ENCODE measurements around the gene FKBP1B. TPM values are rescaled to one million over a fixed set of nuclear protein-coding genes. Genes with fewer than 3 reads are reported as not detected.
"Not testable (repeated sequence)": the region's sequence is repeated elsewhere in the genome, so short reads cannot be mapped to it uniquely, and the experiment has no call there.

The FKBP1B gene
- total RNA-seq (ENCODE audit: insufficient read depth, low replicate concordance), result not detected

DNA sequence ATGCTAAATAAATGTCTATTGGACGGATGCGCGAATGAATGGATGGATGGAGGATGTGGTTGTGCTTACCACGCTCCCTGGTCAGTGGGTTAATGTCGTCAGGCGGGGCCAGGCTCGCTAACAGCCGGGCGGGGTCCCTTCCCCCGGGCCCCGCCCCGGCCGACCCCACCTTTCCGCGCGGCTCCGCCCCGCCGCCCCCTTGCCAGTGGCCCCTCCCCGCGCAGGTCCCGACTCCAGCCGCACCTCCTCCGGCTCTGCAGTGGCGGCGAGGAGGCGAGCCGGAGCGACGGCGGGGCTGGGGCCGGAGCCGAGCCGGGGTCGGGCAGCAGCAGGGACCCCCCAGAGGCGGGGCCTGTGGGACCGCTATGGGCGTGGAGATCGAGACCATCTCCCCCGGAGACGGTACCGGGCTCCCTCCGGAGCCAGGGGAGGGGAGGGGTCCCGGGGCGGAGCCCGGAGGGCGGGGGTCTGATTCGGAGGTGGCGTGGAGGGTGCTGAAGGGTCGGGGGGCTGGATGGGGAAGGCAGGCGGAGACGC is at the start of gene FKBP1B:
Gene FKBP1B, plus strand, starts transcription at position 257 of the 537 bp plus-strand sequence. Its CDS starts 109 bp downstream, at position 366.
- peak; percentile 34 for DNase-seq (ENCODE audit: low spot score)

GRCh38 chr2:24007693-24008092 is 41.8 kb upstream of the FKBP1B start:
- DNase-seq (ENCODE audit: low spot score), result no peak

DNA sequence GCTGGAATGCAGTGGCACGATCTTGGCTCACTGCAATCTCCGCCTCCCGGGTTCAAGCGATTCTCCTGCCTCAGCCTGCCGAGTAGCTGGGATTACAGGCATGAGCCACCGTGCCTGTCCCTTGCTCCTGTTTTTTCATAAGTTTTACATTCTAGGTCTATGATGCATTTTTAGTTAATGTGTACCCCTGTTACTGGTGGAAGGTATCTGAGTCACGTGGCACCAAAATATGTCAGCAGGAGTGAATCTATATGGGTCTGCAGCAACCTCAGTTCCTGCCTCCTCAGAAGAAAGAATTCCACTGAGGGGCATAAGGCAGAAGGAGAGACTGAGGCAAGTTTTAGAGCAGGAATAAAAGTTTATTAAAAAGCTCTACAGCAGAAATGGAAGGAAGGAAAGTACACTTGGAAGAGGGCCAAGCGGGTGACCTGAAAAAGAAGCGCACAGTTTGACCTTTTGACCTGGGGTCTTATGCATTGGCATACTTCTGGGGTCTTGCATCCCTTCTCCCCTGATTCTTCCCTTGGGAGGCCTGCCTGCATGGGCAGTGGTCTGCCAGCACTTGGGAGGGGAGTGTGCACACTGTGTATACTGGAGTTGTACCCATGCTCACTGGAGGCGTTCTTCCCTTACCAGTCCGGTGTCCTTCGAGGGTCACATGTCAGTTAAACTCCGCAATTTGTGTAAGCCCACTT is 40.7 kb upstream of the FKBP1B start:
- no peak for DNase-seq (ENCODE audit: low spot score)

- DNase-seq (ENCODE audit: low spot score), result no peak
Measured at GRCh38 chr2:24009367-24009679, 40.2 kb upstream of the FKBP1B start.

GRCh38 chr2:24009680-24010476 is 39.7 kb upstream of the FKBP1B start, which contains the start of gene MFSD2B:
TSS of gene MFSD2B (plus strand) at chr2:24010085. CDS start at chr2:24010097, 12 bp downstream.
- no peak for DNase-seq (ENCODE audit: low spot score)

GRCh38 chr2:24010477-24011249 is 38.9 kb upstream of the FKBP1B start:
- no peak for DNase-seq (ENCODE audit: low spot score)

DNA sequence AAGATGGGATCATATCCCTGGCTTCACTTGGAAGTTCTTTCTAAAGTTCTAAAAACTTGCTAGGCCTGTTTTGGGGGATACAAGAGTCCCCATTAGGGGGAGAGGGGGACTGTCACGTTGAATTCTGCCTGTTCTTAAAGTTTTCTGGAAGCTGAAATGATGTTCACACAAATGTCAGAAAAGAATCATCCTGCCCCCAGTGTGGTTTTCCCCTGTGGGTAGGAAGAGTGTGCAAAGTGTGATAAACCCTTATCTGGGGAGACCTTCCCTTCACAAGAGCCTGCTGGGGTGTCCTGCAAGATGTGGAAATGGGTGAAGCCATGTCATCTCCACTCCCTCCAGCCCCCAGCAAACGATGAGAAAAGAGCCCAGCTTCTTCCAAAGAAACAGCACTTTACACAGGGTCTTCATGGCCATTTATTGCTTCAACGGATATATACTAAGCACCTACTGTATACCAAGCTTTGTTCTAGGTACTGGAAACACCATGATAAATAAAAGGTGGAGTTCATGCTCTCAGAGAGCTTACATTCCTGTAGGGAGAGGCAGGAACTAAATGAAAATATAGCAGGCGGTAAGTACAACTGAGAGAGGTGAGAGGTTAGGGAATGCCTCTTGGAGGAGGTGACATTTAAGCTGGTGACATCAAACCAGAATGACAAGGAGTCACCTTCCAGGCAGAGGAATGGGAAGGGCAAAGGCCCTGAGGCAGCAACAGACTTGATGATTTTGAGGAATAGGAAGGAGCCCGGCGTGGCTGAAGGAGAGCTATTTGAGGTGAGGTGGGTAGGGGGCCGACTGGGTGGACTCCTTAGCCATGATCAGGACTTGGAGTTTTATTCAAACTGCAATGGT is 38.1 kb upstream of the FKBP1B start:
- no peak for DNase-seq (ENCODE audit: low spot score)

DNA sequence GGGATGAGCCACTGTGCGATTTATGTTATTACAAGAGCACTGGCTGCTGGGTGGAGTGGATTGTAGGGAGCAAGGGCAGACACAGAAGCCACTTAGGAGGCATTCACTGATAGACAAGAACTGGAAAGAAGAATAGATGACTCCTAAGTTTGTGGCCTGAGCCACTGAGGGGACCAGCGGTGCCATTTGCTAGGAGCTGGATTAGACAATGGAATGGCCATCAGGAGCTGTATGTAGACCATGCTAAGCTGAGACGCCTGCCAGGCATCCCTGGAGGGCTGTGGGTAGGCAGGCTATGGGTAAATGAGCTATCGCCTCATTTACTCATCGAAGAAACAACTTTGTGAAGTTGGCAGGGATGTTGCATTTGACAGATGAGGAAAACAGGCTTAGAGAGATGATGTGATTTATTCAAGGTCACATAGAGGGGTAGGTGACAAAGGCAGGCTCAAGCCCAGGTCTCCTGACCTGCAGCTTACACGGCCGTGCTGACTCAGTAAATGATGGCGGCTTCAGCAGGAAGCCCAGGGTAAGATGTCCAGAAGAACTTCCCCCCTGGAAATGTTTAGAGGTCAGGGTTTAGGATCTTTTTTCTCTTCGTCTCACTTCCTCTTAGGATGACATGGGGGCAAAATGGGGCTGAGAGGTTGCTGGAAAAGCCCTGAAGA is 36.9 kb upstream of the FKBP1B start:
- no peak for DNase-seq (ENCODE audit: low spot score)

DNA sequence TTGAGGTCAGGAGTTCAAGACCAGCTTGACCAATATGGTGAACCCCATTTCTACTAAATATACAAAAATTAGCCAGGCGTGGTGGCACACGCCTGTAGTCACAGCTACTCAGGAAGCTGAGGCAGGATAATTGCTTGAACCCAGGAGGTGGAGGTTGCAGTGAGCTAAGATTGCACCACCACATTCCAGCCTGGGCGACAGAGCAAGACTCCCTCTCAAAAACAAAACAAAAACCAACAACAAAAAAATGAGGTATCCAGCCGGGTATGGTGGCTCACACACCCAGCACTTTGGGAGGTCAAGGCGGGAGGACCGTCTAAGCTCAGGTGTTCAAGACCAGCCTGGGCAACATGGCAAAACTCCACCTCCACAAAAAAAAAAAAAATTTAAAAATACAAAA is 34.6 kb upstream of the FKBP1B start:
- not testable (repeated sequence) for DNase-seq (ENCODE audit: low spot score)

- no peak for DNase-seq (ENCODE audit: low spot score)
Measured at GRCh38 chr2:24015562-24016375, 33.8 kb upstream of the FKBP1B start.

- DNase-seq (ENCODE audit: low spot score), result no peak
Measured at GRCh38 chr2:24016376-24016761, 33.2 kb upstream of the FKBP1B start.

GRCh38 chr2:24016853-24017703 is 32.5 kb upstream of the FKBP1B start:
- DNase-seq (ENCODE audit: low spot score), result no peak

DNA sequence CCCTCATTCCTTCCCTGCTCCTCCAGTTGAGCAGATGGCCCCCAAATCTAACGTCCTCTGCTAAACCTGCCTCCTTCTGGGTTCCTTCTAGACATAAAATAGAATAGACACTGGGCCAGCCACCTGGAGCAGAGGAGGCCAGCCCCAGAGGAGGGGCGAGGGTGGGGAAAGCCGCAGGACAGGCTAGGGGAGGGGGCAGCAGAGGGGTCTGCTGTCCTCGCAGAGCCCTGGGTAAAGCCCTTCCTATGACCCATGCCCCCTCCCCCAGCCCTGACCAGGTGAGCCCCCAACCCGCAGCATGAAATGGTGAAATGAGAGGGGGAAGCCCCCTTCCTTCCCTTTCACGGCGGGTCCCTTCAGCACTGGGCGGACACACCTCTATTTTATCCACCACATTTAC is 31.8 kb upstream of the FKBP1B start:
- DNase-seq (ENCODE audit: low spot score), result no peak

DNA sequence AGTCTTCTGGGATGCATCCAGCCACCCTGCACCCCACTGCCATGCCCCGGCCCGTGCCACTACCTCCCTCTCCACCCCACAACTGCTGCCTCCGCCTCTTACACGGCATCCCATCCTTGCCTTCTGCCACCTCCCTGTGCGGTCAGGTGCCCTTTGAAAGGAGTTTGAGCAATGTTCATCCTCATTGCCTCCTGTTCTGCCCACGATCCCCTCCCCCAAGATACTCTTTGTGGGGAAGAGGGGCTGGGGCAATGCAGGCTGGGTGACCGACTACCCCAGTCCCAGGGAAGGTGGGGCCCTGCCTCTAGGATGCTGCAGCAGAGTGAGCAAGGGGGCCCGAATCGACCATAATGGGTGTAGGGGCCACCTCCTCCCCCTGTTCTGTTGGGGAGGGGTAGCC is 31.3 kb upstream of the FKBP1B start:
- no peak for DNase-seq (ENCODE audit: low spot score)

DNA sequence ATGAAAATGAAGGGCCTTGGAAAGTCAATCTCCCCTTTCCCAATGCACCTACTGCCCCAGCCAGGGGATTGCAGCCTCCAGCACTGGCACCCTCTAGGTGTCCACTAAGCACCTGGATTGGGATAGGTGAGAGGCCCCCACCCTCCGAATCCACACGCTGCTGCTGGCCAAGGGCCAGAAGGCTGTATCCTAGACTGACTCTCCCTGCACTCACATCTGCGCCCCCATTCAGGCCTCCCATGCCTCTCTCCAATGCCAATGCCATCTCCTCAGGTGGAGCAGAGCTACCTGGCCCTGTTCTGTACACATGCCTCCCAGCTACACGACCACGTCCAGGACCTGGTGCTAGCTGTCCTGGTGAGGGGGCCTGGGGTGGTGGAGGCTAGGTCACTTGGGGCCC is 29.8 kb upstream of the FKBP1B start:
- DNase-seq (ENCODE audit: low spot score), result no peak

GRCh38 chr2:24020244-24020643 is 29.3 kb upstream of the FKBP1B start:
- no peak for DNase-seq (ENCODE audit: low spot score)

DNA sequence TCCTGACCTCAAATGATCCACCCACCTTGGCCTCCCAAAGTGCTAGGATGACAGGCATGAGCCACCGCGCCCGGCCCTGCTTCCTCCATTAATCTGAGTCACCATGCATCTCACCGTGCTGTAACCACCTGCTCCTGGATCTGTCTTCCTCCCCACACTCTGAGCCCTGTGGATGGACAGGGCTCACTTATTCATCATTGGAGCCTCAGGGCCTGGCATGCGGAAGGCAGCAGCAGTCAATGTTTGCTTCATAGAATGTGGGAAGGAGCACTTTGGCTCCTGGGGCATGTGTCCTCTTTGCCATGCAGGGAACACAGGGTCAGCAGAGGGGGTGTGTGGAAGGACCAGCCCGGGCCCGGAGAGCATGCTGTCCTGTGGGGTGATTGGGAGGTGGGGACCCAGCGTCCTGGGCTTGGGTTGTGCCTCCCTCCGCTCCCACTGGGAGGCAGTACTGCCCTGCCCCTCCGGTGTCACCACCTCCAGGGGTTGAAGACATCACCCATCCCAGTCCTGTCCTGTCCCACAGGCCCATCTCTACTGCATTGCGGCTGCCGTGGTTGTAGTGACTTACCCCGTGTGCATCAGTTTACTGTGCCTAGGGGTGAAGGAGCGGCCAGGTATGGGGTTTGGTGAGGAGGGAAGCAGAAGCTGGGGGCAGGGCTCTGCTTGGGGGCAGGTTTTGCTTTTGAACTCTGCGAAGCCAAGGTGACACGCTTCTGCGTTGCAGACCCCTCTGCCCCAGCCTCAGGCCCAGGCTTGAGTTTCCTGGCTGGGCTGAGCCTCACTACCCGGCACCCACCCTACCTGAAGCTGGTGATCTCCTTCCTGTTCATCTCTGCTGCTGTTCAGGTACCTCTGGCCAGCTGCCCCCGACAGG is 28.2 kb upstream of the FKBP1B start:
- DNase-seq (ENCODE audit: low spot score), result no peak

All from umbilical cord (tissue), 2 donors.